Spleen (tissue), 7 donors: ENCODE results near the gene MYO3B.

ENCODE experiments used
- POLR2A ChIP-seq, 3 donors: fragments of 450-650 bp; IDR thresholded peaks; one replicate each; pipeline ENCODE4 v1.5.1; 2017; ENCODE audit warnings: antibody characterized with exemption in 3 of 3, mild to moderate bottlenecking in 1 of 3
- POLR2AphosphoS5 ChIP-seq, 3 donors: sonication (generic); formaldehyde crosslinking; IDR thresholded peaks; one replicate each; pipeline ENCODE4 v1.5.1; 2017; ENCODE audit warnings: antibody characterized with exemption in 3 of 3
- TF ChIP-seq, protein P1 (sequence below), 11 experiments: fragments of 200-600 bp in 7 of 11; fragments of 450-650 bp in 4 of 11; sonication (generic) in 4 of 11; IDR thresholded peaks in 8 of 11; conservative IDR thresholded peaks in 3 of 11; 1 replicate in 7 of 11; 2 replicates in 4 of 11; pipeline versions ENCODE4 v1.4.0 to v1.8.0; 2016 to 2021; ENCODE audit warnings: antibody characterized with exemption in 11 of 11, inconsistent platforms in 4 of 11, mild to moderate bottlenecking in 1 of 11
- donor health status: DM: no; HTN: no; CAD: no; lungs with moderate emphysema.
- donor health status: DM: no; HTN: no; CAD: no.
- donor health status: DM: no; HTN: no; CAD: no.

DNA sequence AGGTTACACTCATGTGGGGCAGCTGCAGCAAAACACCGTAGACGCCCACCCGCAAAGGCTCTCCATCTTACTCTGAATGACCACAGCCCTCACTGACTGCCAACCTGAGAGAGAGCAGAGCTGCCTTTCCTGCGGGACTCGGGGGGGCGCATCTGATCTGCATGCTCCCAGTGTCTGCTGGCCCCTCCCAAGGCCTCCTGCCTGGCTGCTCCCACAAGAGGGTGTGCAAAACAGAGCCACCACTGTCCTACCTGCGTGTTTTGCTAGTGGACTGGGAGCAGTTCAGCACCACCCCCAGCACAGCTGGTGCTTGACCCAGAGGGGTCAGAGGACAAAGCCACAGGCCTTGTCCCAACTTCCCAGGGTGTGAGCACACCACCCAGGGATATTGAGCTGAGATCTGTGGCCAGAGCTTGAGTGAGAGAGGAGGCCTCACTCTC is 76.4 kb downstream of the MYO3B start:
- TF ChIP-seq, protein P1, sequence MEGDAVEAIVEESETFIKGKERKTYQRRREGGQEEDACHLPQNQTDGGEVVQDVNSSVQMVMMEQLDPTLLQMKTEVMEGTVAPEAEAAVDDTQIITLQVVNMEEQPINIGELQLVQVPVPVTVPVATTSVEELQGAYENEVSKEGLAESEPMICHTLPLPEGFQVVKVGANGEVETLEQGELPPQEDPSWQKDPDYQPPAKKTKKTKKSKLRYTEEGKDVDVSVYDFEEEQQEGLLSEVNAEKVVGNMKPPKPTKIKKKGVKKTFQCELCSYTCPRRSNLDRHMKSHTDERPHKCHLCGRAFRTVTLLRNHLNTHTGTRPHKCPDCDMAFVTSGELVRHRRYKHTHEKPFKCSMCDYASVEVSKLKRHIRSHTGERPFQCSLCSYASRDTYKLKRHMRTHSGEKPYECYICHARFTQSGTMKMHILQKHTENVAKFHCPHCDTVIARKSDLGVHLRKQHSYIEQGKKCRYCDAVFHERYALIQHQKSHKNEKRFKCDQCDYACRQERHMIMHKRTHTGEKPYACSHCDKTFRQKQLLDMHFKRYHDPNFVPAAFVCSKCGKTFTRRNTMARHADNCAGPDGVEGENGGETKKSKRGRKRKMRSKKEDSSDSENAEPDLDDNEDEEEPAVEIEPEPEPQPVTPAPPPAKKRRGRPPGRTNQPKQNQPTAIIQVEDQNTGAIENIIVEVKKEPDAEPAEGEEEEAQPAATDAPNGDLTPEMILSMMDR (IDR thresholded peaks at IDR 0.05 in 8 of 11, conservative IDR thresholded peaks at IDR 0.05 in 3 of 11): no peak
- TF ChIP-seq POLR2A (IDR thresholded peaks at IDR 0.05) (no peak), POLR2AphosphoS5 (IDR thresholded peaks at IDR 0.05) (no peak)
